ENCODE data around the gene CTH.
"Not testable (repeated sequence)": the region's sequence is repeated elsewhere in the genome, so short reads cannot be mapped to it uniquely, and the experiment has no call there.

CTH gene

GRCh38 chr1:70459496-70460225, 48.6 kb downstream of the CTH start:
- DNase-seq = peak; percentile 10 to 21

DNA sequence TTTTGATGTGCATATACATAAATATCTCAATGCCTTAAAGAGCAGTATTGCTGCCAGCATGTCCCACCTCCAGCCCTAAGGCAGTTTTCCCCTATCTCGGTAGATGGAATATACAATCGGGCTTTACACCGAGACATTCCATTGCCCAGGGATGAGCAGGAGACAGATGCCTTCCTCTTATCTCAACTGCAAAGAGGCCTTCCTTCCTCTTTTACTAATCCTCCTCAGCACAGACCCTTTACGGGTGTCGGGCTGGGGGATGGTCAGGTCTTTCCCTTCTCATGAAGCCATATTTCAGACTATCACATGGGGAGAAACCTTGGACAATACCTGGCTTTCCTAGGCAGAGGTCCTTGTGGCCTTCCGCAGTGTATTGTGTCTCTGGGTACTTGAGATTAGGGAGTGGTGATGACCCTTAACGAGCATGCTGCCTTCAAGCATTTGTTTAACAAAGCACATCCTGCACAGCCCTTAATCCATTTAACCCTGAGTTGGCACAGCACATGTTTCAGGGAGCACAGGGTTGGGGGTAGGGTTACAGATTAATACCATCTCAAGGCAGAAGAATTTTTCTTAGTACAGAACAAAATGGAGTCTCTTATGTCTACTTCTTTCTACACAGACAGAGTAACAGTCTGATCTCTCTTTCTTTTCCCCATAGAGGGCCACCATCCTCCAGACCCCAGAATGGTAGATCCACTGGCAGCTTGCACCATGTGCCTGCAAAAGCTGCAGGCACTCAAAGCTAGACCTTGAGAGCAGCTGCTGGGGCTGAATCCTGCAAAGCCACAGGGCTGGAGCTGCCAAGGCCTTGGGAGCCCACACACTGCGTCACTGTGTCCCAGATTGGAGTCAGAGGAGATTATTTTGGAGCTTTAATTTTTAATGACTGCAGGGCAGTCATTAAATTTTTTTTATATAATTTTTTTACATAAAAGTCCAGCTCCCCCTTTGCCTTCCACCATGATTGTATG, 50.0 kb downstream of the CTH start:
- DNase-seq = not testable (repeated sequence)

DNA sequence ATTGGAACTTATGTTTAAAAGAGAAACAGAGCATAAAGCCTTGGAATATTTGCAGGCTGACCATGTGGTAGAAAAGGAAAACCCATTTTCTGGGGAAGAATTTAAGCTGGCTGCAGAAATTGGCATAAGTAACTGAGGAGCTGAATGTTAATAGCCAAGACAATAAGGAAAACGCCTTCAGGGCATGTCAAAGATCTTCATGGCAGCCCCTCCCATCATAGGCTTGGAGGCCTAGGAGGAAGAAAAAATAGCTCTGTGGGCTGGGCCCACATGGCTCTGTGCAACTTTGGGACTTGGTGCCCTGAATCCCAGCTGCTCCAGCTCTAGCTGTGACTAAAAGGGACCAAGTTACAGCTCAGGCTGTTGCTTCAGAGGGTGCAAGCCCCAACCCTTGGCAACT, 51.5 kb downstream of the CTH start:
- DNase-seq = no peak

DNA sequence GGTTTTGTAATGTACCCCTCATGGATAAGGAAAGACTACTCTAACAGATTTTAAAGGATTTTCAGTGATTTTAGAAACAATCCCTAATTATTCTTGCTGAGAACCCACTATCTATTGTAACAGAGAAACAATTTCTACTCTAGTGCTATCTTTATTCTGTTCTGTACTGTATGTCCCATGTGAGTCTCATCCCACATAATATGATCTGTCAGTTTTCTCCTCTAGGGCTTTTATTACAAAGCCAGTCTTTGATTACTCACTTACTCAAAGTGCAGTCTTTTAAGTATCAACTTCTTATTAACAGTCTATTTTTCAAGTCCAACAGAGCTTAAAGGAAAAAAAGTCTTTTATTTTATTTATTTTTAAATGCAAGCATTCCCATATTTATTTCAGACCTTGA, 54.8 kb downstream of the CTH start:
- no peak for DNase-seq

- no peak for DNase-seq
These were observed 56.5 kb downstream of the CTH start for GRCh38 chr1:70467531-70467930.

GRCh38 chr1:70468180-70468579, 57.1 kb downstream of the CTH start:
- no peak for DNase-seq

DNA sequence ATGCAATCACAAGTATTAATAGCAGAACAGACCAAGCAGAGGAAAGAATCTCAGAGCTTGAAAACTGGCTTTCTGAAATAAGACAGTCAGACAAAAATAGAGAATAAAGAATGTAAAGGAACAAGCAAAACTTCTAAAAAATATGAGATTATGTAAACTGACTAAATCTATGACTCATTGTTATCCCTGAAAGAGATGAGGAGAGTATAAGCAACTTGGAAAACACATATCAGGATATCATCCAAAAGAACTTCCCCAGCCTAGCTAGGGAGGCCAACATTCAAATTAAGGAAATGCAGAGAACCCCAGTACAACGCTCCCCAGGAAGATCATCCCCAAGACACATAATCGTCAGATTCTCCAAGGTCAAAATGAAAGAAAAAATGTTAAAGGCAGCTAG, 58.1 kb downstream of the CTH start:
- not testable (repeated sequence) for DNase-seq

DNA sequence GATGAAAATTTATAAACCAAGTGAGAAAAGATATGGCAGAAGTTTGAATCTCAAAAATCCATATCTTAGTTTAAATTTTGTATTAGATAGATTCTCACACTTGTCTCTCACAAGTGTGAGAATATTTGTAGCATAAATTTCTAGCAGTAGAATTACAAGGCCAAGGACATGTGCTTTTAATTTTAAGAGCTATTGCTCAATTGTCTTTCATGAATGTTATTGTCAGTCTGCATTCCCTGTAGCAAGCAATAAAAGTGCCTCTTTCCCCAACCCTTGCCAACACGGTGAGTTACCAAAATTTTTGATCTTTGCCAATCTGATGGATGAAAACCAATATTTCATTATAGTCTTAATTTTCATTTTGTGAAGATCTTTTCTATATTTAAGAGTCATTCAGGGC, 64.0 kb downstream of the CTH start:
- no peak for DNase-seq

DNA sequence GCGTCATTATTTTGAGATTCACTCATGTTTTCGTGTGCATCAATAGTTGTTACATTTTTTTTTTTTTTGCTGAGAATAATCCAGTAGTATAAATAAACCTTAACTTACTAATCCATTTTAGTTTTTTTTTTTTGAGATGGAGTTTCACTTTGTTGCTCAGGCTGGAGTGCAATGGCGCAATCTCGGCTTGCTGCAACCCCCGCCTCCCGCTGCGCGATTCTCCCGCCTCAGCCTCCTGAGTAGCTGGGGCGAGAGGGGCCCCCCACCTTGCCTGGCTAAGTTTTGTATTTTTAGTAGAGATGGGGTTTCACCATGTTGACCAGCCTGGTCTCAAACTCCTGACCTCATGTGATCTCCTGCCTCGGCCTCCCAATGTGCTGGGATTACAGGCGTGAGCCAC, 66.0 kb downstream of the CTH start:
- no peak for DNase-seq

GRCh38 chr1:70477905-70478304, 66.8 kb downstream of the CTH start:
- DNase-seq = not testable (repeated sequence)

- DNase-seq = no peak
These were observed 72.3 kb downstream of the CTH start for GRCh38 chr1:70483342-70483741.

GRCh38 chr1:70485624-70486023, 74.6 kb downstream of the CTH start:
- no peak for DNase-seq

GRCh38 chr1:70486676-70487458, 75.8 kb downstream of the CTH start:
- DNase-seq = no peak

DNA sequence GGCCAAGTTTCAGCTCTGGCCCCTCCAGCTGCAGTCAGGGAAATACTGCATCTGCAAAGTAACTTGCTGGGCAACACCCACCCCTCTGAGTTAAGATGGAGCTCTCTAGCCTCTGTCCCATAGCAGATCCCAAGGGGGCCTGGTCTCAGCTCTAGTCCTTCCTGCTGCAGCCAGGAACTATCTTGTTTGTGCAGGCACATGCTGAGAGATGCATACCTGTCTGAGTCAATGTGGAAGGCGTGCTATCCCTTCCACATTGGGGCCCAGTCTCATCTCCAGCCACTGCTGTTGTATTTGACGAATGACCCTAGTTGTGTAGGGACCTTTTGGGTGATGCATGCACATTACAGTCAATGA, 76.4 kb downstream of the CTH start:
- no peak for DNase-seq

GRCh38 chr1:70487910-70488665, 77.0 kb downstream of the CTH start:
- peak; percentile 43 to 68 for DNase-seq
